GM10266 (cell line): ENCODE results near the gene AHI1.

Experiments
- DNase-seq: peaks from one replicate; pipeline ENCODE4 v3.0.0; 2012; ENCODE audit errors: extremely low spot score
- TF ChIP-seq, protein P1 (sequence below): IDR thresholded peaks from 2 replicates; pipeline ENCODE4 v1.5.1; 2012; ENCODE audit warnings: mild to moderate bottlenecking, low read depth; ENCODE audit not compliant: control insufficient read depth, insufficient read depth; ENCODE audit errors: missing control alignments

Gene AHI1

DNA sequence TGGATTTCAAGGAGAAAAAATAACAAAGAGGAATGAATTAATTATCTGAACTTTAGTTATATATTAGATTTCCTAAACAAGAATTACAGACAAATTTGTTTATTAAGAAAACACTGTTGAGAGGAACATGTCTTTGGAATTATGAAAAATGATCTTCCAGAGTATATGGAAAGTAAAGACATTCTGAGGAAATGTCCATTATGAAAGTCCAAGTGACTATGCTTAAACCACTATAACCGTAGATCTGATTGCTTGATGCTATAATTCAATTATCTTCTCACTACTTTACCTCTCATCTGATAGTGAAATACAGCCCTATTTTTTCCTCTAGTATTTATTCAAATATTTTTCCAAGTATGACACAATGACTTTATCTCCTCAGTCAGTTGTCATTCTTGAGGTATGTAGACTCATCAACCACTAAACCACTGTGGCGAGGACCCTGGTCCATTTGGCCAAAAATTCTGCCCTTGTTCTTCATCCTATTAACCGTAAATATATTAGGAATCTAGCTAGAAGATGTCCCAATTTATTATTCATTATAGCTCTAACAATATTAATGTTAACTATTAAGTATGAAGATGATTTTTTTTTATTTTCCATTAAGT lies 37.3 kb upstream of the AHI1 start:
- DNase-seq: no peak
- TF ChIP-seq, protein P1, sequence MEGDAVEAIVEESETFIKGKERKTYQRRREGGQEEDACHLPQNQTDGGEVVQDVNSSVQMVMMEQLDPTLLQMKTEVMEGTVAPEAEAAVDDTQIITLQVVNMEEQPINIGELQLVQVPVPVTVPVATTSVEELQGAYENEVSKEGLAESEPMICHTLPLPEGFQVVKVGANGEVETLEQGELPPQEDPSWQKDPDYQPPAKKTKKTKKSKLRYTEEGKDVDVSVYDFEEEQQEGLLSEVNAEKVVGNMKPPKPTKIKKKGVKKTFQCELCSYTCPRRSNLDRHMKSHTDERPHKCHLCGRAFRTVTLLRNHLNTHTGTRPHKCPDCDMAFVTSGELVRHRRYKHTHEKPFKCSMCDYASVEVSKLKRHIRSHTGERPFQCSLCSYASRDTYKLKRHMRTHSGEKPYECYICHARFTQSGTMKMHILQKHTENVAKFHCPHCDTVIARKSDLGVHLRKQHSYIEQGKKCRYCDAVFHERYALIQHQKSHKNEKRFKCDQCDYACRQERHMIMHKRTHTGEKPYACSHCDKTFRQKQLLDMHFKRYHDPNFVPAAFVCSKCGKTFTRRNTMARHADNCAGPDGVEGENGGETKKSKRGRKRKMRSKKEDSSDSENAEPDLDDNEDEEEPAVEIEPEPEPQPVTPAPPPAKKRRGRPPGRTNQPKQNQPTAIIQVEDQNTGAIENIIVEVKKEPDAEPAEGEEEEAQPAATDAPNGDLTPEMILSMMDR: no peak

DNA sequence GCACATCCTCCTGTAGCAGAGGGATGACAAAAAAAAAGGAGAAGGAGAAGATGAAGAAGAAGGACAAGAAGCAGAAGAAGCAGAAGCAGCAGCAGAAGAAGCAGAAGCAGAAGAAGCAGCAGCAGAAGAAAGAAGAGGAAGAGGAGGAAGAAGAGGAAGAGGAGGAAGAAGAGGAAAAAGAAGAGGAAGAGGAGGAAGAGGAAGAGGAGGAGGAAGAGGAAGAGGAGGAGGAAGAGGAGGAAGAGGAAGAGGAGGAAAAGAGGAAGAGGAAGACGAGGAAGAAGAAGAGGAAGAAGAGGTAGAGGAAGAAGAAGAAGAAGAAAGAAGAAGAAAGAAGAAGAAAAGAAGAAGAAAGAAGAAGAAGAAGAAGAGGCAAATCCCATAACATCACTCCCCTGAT lies 35.0 kb upstream of the AHI1 start:
- TF ChIP-seq, protein P1: no peak
- DNase-seq: no peak

DNA sequence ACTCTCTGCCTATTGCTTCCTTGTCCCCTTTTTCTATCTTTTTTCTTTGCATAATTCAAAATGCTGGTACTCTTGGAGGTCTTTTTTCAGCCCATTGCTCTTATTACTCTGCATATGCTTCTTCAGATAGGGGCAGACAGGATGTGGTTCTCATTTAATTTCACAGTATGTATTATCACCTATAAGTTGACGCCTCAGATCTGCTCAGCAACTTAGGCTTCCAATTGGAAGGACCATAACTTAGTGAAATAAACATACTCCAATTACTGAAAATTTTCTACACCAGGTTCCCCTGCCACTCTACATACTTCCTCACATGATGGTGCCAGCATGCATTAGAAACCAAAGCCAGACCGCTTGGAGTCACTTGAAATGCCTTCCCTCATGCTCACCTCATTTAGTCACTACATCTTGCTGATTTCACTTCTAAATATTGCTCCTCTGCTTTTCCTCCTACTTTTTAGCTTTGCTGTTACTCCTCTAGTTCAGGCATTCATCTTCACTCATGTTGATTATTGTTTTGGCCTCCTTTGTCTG lies 34.5 kb upstream of the AHI1 start:
- TF ChIP-seq, protein P1: no peak
- DNase-seq: no peak

DNA sequence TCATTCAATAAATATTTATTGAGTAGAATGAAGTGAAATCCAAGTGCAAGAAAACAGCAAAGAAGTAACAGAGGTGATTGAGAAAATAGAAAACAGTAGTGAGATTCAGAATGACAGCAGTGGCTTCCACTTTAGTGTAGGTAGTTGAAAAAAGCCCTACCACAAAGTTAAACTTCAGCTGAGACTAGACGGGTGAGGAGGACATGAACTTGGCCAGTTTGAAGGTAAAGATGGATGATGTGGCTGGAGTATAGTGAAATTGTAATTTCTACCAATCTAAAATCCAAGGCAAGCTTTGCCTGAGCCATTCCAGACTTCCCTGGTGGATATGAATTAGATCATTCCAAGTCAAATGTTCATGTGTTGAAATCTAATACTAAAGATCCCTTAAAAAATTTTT lies 32.6 kb upstream of the AHI1 start:
- TF ChIP-seq, protein P1: no peak

DNA sequence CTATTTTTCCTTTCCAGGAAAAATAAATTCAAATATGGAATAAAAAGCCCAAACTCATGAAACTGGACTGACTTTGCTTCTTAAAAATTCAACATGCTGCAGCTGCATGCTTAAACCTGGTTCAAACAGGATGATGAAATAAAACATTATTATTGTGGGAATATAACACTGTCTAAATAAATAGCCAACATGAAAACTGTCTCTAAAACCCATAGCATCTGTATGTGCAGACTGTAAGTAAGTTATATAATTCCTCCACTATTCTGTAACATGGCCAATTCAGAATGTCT lies 30.4 kb upstream of the AHI1 start:
- TF ChIP-seq, protein P1: no peak
- DNase-seq: no peak

More for the DNA sequence above, 32.6 kb upstream of the AHI1 start:
- DNase-seq: no peak

DNA sequence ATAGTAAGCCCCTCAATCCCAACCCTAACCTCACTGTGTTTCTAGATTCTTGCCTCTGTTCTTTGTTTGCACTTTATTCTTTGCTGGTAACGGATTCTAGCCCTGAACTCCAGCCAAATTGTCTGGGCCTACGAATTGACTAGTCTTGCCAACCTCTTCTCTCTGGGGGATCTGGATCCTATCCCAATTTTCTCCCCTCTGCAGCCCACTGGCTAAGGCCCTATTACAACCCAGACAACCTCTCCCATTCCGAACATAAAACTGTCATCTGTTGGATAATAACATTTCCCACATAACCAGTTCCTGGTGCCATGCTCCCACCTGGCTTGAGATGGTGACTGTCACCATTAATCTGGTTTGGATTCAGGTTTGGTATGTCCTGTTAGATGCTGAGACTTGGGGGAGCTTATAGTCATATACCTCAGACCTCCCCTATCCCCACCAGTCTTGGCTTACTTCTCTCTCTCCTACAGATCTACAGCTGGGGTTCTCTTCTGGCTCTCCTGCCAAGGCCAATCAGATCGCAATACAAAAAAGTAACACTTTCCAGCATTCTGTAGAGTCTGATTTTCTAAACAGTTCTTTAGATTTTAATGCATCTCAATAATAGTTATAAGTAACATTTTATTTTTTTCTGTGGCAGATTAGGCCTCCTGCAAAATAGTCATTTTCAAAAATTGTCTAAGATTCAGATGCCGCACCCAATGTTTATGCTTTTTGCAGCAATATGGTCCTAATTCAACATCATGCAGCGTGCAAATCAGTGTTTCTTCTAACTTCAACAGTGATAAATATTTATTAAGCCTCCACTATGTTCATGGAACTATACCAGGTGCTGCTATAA lies 29.8 kb upstream of the AHI1 start:
- TF ChIP-seq, protein P1: no peak
- no peak for DNase-seq

DNA sequence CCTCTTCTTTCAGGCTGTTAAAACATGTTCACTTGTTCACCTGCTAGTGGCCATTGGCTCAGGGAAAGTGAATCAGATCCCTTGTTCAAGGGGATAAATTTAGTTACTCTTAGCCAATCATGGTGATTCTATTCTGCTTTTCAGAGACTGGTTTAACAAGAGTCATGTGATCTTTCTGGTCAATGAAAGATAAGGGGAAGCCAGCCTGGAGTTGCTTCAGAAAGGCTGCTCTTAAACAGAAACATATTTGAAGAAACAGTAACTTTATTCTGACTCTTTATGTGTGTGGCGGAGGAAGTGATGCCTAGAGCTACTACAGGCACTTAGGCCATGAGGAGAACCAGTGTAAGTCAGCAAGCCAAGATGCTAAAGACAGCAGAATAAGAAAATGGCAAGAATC lies 28.1 kb upstream of the AHI1 start:
- no peak for DNase-seq
- TF ChIP-seq, protein P1: no peak
